Suprapubic skin (tissue), 3 donors: Measurements from ENCODE around the gene ZNF865.

ENCODE experiments used
- CTCF ChIP-seq, 2 donors: fragments of 200-600 bp in 1 of 2; fragments of 450-650 bp in 1 of 2; sonication (generic) in 1 of 2; IDR thresholded peaks; one replicate each; pipeline ENCODE4 v1.5.1; 2016 to 2019; ENCODE audit warnings: antibody characterized with exemption in 2 of 2, mild to moderate bottlenecking in 1 of 2, moderate library complexity in 1 of 2
- POLR2AphosphoS5 ChIP-seq, 3 donors: sonication (generic); formaldehyde crosslinking; IDR thresholded peaks; one replicate each; pipeline ENCODE4 v1.6.1; 2017; ENCODE audit warnings: antibody characterized with exemption in 3 of 3

DNA sequence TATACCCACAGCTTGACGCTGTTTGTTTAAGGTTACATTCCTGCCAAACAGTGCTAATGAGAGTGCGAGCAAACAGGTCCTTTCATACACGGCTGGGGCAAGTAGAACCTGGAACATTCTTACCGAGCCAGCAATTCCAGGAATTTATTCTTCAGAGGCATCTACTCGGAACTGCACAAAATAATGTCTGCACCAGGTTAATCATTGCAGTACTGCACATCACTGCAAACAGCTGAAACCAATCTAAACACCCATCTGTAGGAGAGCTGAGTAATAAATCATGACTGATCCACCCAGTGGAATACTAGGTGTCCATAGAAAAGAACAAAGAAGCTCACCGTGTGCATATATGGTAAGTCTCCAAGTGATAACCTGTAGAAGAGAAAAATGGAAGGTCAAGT, 23.6 kb upstream of the ZNF865 start:
- no peak for TF ChIP-seq CTCF (IDR thresholded peaks at IDR 0.05)
- TF ChIP-seq POLR2AphosphoS5 (IDR thresholded peaks at IDR 0.05), result no peak
